ENCODE results near the gene ZNF593OS. TPM values are rescaled to one million over a fixed set of nuclear protein-coding genes. Genes with fewer than 3 reads are reported as not detected.
A peak's percentile ranks its signal among the peaks of the same experiment; 100 is the strongest.

The ZNF593OS gene
- total RNA-seq (not detected in 2 replicates), polyA plus RNA-seq (0.09 TPM in 1 of 2 replicates, not detected in the other), polyA minus RNA-seq (not detected in 2 replicates)
- total RNA-seq (2013), result not detected

DNA sequence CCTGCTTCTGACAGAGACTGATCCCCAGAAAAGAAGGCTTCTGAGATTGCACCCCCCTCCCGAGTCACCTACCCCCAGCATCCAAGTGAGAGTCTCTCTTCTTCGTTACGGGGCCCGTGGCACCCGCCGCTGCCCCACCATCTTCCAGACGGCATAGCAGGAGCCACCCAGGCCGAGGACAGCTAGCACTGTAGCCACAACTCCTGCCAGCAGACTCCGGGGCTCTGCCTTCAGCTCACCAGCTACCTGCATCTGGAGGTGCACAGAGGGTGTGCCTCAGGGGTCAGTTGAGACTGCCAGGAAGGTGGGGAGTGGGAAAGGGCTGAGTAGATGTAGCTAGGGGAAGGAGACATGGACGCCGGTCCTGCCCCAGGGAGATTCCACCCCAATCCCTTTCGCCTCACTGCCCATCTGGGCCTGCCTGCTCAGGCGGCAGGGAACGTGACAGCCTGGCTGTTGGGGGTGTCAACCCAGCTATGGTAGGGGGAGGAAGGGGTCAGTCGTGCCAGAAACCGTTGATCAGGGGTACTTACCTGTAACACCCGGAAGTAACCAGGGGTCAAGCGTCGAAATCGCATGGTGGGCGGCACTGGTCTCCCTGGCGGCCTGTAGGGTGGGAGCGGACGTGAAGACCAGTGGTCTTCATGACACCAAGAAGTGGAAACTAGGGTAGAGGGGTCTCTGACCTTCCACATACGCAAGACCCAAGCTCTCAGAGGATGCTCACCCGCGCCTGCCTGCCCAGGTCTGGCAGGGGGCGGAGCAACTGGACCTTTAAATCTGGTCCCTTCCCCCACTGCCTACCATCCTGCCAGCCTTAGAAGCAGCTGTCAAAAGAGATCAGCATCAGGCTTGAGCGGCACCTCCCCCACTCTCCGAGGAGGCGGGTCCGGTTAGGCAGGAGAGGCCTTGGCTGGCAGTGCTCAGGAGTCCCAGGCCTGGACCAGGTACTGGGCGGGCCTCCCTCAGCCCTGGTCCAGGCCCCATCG, at the start of gene ZNF593OS:
ZNF593OS (minus strand) TSS at position 749 of the 989 bp plus-strand sequence; CDS start at position 578, 171 bp downstream.
- CTCF ChIA-PET, result interaction anchor here (1.0 to 1.3 kb wide), 4 partner anchors 9 to 164 kb away, joined by 3 to 4 read pairs (median 3); partner anchors contain the start of gene CEP85

More for the DNA sequence above, at the start of gene ZNF593OS:
- H3K9me3 ChIP-seq (ENCODE audit: control extremely low read depth in 1 of 3, control insufficient read depth in 2 of 3, insufficient read depth in 1 of 3, low read length in 2 of 3), result no peaks in the 10 kb centered on the region
- H3K4me1 ChIP-seq (ENCODE audit: control insufficient read depth in 2 of 2, insufficient read depth in 2 of 2, low read length in 2 of 2), result peaks cover 7 to 15% of the 10 kb centered on the region in 2 donors
- no peaks in the 10 kb centered on the region for H3K9me3 Mint-ChIP-seq (ENCODE audit: insufficient read depth)
- peak within 1 kb of the TSS; percentile 93 for H3K4me3 Mint-ChIP-seq
- H2AFZ ChIP-seq (ENCODE audit: insufficient read depth, low read depth, low read length, poor library complexity, severe bottlenecking), result peak within 1 kb of the TSS; percentile 94
- H3K36me3 ChIP-seq (replicated peaks in 1 of 2; ENCODE audit: control extremely low read depth in 1 of 2, control insufficient read depth in 1 of 2, extremely low read depth in 1 of 2, insufficient read depth in 2 of 2, low read length in 1 of 2), result no peaks in the 10 kb centered on the region
- POLR2A ChIA-PET, result no interaction called here
- peaks cover 15% of the 10 kb centered on the region for H3K4me1 Mint-ChIP-seq
- WGBS (ENCODE audit: insufficient coverage), result 96% methylated on average over 31 of the region's 34 CpGs
- no peaks in the 10 kb centered on the region for H3K27me3 ChIP-seq (replicated peaks in 1 of 4; ENCODE audit: control extremely low read depth in 1 of 4, control insufficient read depth in 3 of 4, insufficient read depth in 4 of 4, low read length in 3 of 4)
- H3K4me2 ChIP-seq (replicated peaks; ENCODE audit: low read depth, low read length, poor library complexity, severe bottlenecking), result peak within 1 kb of the TSS; percentile 95
- intact Hi-C loops (cut with micrococcal nuclease), result no loop called here
- H3K27ac Mint-ChIP-seq, result no peak within 1 kb of the TSS
- no peaks in the 10 kb centered on the region for H4K20me1 ChIP-seq (ENCODE audit: control insufficient read depth, insufficient read depth, low read length, poor library complexity, severe bottlenecking)
- TF ChIP-seq EZH2 (IDR thresholded peaks at IDR 0.05; ENCODE audit: borderline replicate concordance, insufficient read depth, low read depth, low read length, poor library complexity, severe bottlenecking), result no peak
- TF ChIP-seq, protein P1, sequence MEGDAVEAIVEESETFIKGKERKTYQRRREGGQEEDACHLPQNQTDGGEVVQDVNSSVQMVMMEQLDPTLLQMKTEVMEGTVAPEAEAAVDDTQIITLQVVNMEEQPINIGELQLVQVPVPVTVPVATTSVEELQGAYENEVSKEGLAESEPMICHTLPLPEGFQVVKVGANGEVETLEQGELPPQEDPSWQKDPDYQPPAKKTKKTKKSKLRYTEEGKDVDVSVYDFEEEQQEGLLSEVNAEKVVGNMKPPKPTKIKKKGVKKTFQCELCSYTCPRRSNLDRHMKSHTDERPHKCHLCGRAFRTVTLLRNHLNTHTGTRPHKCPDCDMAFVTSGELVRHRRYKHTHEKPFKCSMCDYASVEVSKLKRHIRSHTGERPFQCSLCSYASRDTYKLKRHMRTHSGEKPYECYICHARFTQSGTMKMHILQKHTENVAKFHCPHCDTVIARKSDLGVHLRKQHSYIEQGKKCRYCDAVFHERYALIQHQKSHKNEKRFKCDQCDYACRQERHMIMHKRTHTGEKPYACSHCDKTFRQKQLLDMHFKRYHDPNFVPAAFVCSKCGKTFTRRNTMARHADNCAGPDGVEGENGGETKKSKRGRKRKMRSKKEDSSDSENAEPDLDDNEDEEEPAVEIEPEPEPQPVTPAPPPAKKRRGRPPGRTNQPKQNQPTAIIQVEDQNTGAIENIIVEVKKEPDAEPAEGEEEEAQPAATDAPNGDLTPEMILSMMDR (IDR thresholded peaks at IDR 0.05), result no peak
- H3K4me3 ChIP-seq (ENCODE audit: control extremely low read depth in 1 of 5, extremely low read depth in 1 of 5, insufficient read depth in 1 of 5, low read depth in 2 of 5, low read length in 4 of 5), result peak within 1 kb of the TSS in 2 of 5 experiments; percentile 72 to 94
- peaks cover 14% of the 10 kb centered on the region for H3K79me2 ChIP-seq (ENCODE audit: control insufficient read depth, insufficient read depth, low read length)
- no peak for DNase-seq
- no peak within 1 kb of the TSS for H3K27ac ChIP-seq (ENCODE audit: low read length in 2 of 2)
- peak within 1 kb of the TSS; percentile 96 for H3K9ac ChIP-seq (ENCODE audit: low read length)
- no peak for ATAC-seq (ENCODE audit: low read depth)
- no peaks in the 10 kb centered on the region for H3K27me3 Mint-ChIP-seq
